ENCODE data around the gene CYP17A1.

DNA sequence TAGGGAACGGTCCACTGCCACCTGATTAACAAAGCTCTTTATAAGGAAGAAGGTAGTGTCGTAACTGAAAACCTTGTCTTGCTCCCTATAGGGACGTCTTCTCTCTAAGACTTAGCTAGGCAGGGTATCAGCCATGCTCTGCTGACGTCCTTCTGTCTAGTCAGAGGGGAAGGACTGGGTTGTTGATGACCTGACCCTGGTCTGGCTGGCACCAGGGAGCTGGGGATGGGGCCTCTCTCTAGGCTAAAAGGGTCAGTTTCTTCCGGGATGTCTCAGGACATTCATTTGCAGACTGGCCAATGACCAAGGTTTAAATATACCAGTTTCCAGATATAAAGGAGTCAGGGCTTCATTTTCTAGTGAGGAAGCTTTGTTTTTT is 9.6 kb downstream of the CYP17A1 start:
- TF ChIP-seq, protein P1, sequence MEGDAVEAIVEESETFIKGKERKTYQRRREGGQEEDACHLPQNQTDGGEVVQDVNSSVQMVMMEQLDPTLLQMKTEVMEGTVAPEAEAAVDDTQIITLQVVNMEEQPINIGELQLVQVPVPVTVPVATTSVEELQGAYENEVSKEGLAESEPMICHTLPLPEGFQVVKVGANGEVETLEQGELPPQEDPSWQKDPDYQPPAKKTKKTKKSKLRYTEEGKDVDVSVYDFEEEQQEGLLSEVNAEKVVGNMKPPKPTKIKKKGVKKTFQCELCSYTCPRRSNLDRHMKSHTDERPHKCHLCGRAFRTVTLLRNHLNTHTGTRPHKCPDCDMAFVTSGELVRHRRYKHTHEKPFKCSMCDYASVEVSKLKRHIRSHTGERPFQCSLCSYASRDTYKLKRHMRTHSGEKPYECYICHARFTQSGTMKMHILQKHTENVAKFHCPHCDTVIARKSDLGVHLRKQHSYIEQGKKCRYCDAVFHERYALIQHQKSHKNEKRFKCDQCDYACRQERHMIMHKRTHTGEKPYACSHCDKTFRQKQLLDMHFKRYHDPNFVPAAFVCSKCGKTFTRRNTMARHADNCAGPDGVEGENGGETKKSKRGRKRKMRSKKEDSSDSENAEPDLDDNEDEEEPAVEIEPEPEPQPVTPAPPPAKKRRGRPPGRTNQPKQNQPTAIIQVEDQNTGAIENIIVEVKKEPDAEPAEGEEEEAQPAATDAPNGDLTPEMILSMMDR (conservative IDR thresholded peaks at IDR 0.05 in 1 of 2, IDR thresholded peaks at IDR 0.05 in 1 of 2; ENCODE audit: low read depth in 1 of 2, low read length in 2 of 2): no peak
- TF ChIP-seq EZH2 (IDR thresholded peaks at IDR 0.05; ENCODE audit: low read length, missing control alignments): no peak

Measured in fibroblast of lung (primary cell).